Neural progenitor cell (in vitro differentiated cells): ENCODE data around the gene ASB4. TPM values are rescaled to one million over a fixed set of nuclear protein-coding genes. Genes with fewer than 3 reads are reported as not detected.

ENCODE experiments used
- DNase-seq: peaks from one replicate; pipeline ENCODE4 v3.0.0-alpha.2; 2016; ENCODE audit warnings: low spot score
- H2AFZ ChIP-seq: fragments of 200-600 bp; sonication (generic); replicated peaks from 2 replicates; pipeline ENCODE4 v1.6.1; 2016; ENCODE audit warnings: antibody characterized with exemption
- H3F3A ChIP-seq: fragments of 200-600 bp; sonication (generic); 2 replicates; pipeline ENCODE4 v1.6.1; 2016; ENCODE audit warnings: antibody characterized with exemption, low read depth
- H3K27ac ChIP-seq: fragments of 200-600 bp; sonication (generic); 2 replicates; pipeline ENCODE4 v1.5.1; 2016; ENCODE audit warnings: mild to moderate bottlenecking
- H3K27me3 ChIP-seq: fragments of 200-600 bp; sonication (generic); 2 replicates; pipeline ENCODE4 v1.6.1; 2016; ENCODE audit warnings: mild to moderate bottlenecking, moderate library complexity
- H3K36me3 ChIP-seq: fragments of 200-600 bp; sonication (generic); 2 replicates; pipeline ENCODE4 v1.5.1; 2016
- H3K4me1 ChIP-seq: fragments of 200-600 bp; sonication (generic); 2 replicates; pipeline ENCODE4 v1.6.1; 2016; ENCODE audit warnings: mixed run types
- H3K4me2 ChIP-seq: fragments of 200-600 bp; sonication (generic); 2 replicates; pipeline ENCODE4 v1.6.1; 2016
- H3K4me3 ChIP-seq: fragments of 200-600 bp; sonication (generic); 2 replicates; pipeline ENCODE4 v1.5.1; 2016
- H3K79me2 ChIP-seq: fragments of 200-600 bp; sonication (generic); 2 replicates; pipeline ENCODE4 v1.6.1; 2016; ENCODE audit warnings: low read depth
- H3K9ac ChIP-seq: fragments of 200-600 bp; sonication (generic); 2 replicates; pipeline ENCODE4 v1.6.1; 2016
- H3K9me3 ChIP-seq: fragments of 200-600 bp; sonication (generic); 2 replicates; pipeline ENCODE4 v1.5.1; 2016; ENCODE audit warnings: low read depth
- H4K20me1 ChIP-seq: fragments of 200-600 bp; sonication (generic); 2 replicates; pipeline ENCODE4 v1.6.1; 2016; ENCODE audit warnings: low read depth
- H3K27ac Mint-ChIP-seq: 3 replicates; pipeline ENCODE4 v1.8.0; 2021; ENCODE audit warnings: mixed read lengths
- H3K27me3 Mint-ChIP-seq: 2 replicates; pipeline ENCODE4 v1.8.0; 2022; ENCODE audit warnings: low read depth, mild to moderate bottlenecking, inconsistent platforms, moderate library complexity, mixed read lengths; ENCODE audit not compliant: insufficient read depth
- H3K36me3 Mint-ChIP-seq: 3 replicates; pipeline ENCODE4 v1.8.0; 2021; ENCODE audit warnings: mixed read lengths
- H3K4me1 Mint-ChIP-seq: 3 replicates; pipeline ENCODE4 v1.8.0; 2021; ENCODE audit warnings: mixed read lengths
- H3K4me3 Mint-ChIP-seq: 3 replicates; pipeline ENCODE4 v1.8.0; 2021; ENCODE audit warnings: mild to moderate bottlenecking, moderate library complexity, mixed read lengths
- H3K9me3 Mint-ChIP-seq: 3 replicates; pipeline ENCODE4 v1.8.0; 2020; ENCODE audit warnings: mixed read lengths
- CTCF ChIP-seq: fragments of 200-600 bp; sonication (generic); IDR thresholded peaks from 2 replicates; pipeline ENCODE4 v1.5.1; 2017; ENCODE audit warnings: antibody characterized with exemption, mild to moderate bottlenecking
- EZH2 ChIP-seq: fragments of 200-600 bp; sonication (generic); IDR thresholded peaks from 2 replicates; pipeline ENCODE4 v1.6.1; 2017; ENCODE audit warnings: antibody characterized with exemption, mild to moderate bottlenecking, moderate library complexity
- EZH2phosphoT487 ChIP-seq: fragments of 200-600 bp; sonication (generic); IDR thresholded peaks from 2 replicates; pipeline ENCODE4 v1.6.1; 2017; ENCODE audit warnings: antibody characterized with exemption
- total RNA-seq: library from RNA; depleted of rRNA; stranded (reverse); fragments of >200 nt; gene quantifications from 2 replicates; pipeline ENCODE4 v1.2.3, GENCODE V29; 2015; ENCODE audit warnings: low replicate concordance

The ASB4 gene
- total RNA-seq, 1 donor from 2014 or later, result not detected

GRCh38 chr7:95509199-95509598 is 23.5 kb downstream of the ASB4 start:
- no peaks in the 10 kb centered on the region for H3K27me3 Mint-ChIP-seq
- Histone ChIP-seq H3K9me3 (no peaks in the 10 kb centered on the region), H3K4me2 (peak overlapping the region; percentile 48), H3K36me3 (no peaks in the 10 kb centered on the region), H4K20me1 (no peaks in the 10 kb centered on the region), H2AFZ (no peak overlapping the region), H3K4me3 (no peak overlapping the region), H3F3A (no peaks in the 10 kb centered on the region), H3K79me2 (no peaks in the 10 kb centered on the region), H3K27ac (no peak overlapping the region), H3K27me3 (no peaks in the 10 kb centered on the region), H3K4me1 (peaks cover 21% of the 10 kb centered on the region), H3K9ac (no peak overlapping the region)
- no peaks in the 10 kb centered on the region for H3K9me3 Mint-ChIP-seq
- H3K27ac Mint-ChIP-seq, result peak overlapping the region; percentile 20
- TF ChIP-seq EZH2phosphoT487 (no peak), EZH2 (no peak), CTCF (no peak)
- H3K36me3 Mint-ChIP-seq, result no peaks in the 10 kb centered on the region
- peaks cover 22% of the 10 kb centered on the region for H3K4me1 Mint-ChIP-seq
- peak; percentile 97 for DNase-seq
- H3K4me3 Mint-ChIP-seq, result no peak overlapping the region

- DNase-seq, result peak; percentile 79
- Mint-ChIP-seq H3K36me3 (no peaks in the 10 kb centered on the region), H3K9me3 (peaks cover 3% of the 10 kb centered on the region), H3K27ac (no peak overlapping the region), H3K4me1 (peaks cover 13% of the 10 kb centered on the region), H3K27me3 (no peaks in the 10 kb centered on the region), H3K4me3 (no peak overlapping the region)
- Histone ChIP-seq H3K4me2 (no peak overlapping the region), H3K4me3 (no peak overlapping the region), H3K4me1 (peaks cover 17% of the 10 kb centered on the region), H3K27ac (no peak overlapping the region), H3K79me2 (no peaks in the 10 kb centered on the region), H3K36me3 (no peaks in the 10 kb centered on the region), H3K9me3 (no peaks in the 10 kb centered on the region), H4K20me1 (no peaks in the 10 kb centered on the region), H3F3A (no peaks in the 10 kb centered on the region), H2AFZ (peak overlapping the region; percentile 74), H3K9ac (no peak overlapping the region), H3K27me3 (no peaks in the 10 kb centered on the region)
- peak; percentile 83 for TF ChIP-seq CTCF
- TF ChIP-seq EZH2phosphoT487, result no peak
These were observed 26.0 kb downstream of the ASB4 start for GRCh38 chr7:95511716-95512260.

GRCh38 chr7:95517458-95517857 is 31.7 kb downstream of the ASB4 start:
- no peak for TF ChIP-seq EZH2phosphoT487
- TF ChIP-seq EZH2, result no peak
- no peak for TF ChIP-seq CTCF
- no peaks in the 10 kb centered on the region for H3K27me3 Mint-ChIP-seq
- H3K79me2 ChIP-seq, result no peaks in the 10 kb centered on the region
- H3K4me2 ChIP-seq, result no peak overlapping the region
- no peak overlapping the region for H3K27ac Mint-ChIP-seq
- H3K27me3 ChIP-seq, result no peaks in the 10 kb centered on the region
- no peak overlapping the region for H3K4me3 ChIP-seq
- no peaks in the 10 kb centered on the region for H3K36me3 Mint-ChIP-seq
- H3K36me3 ChIP-seq, result no peaks in the 10 kb centered on the region
- H3K27ac ChIP-seq, result no peak overlapping the region
- no peaks in the 10 kb centered on the region for H3F3A ChIP-seq
- no peaks in the 10 kb centered on the region for H3K4me1 Mint-ChIP-seq
- no peak overlapping the region for H2AFZ ChIP-seq
- H3K4me3 Mint-ChIP-seq, result no peak overlapping the region
- H3K9ac ChIP-seq, result no peak overlapping the region
- no peak for DNase-seq
- H3K9me3 ChIP-seq, result no peaks in the 10 kb centered on the region
- no peaks in the 10 kb centered on the region for H4K20me1 ChIP-seq
- no peaks in the 10 kb centered on the region for H3K4me1 ChIP-seq
- H3K9me3 Mint-ChIP-seq, result peaks cover 3% of the 10 kb centered on the region
